HL-60 (cell line): ENCODE data around the gene PMIS2.

Experiments
- DNase-seq, 2 experiments: peaks; one replicate each; pipeline ENCODE4 v3.0.0-alpha.2; 2010 to 2020; ENCODE audit warnings: low read depth in 1 of 2, low spot score in 1 of 2
- H3K27ac ChIP-seq: fragments of 250-450 bp; sonication (Bioruptor Pico); replicated peaks from 2 replicates; pipeline ENCODE4 v1.5.1; 2020; ENCODE audit warnings: mild to moderate bottlenecking, moderate library complexity
- H3K27me3 ChIP-seq: fragments of 250-450 bp; sonication (Bioruptor Pico); 2 replicates; pipeline ENCODE4 v1.5.1; 2021; ENCODE audit warnings: mild to moderate bottlenecking, moderate library complexity; ENCODE audit not compliant: insufficient read depth, poor library complexity, severe bottlenecking
- H3K4me3 ChIP-seq: replicated peaks from 2 replicates; pipeline ENCODE4 v1.5.1; 2011; ENCODE audit warnings: mild to moderate bottlenecking, control low read depth, low read length; ENCODE audit not compliant: insufficient read depth
- CTCF ChIP-seq: IDR thresholded peaks from one replicate; pipeline ENCODE4 v1.5.1; 2011; ENCODE audit warnings: low read length, control low read depth, inconsistent platforms; ENCODE audit not compliant: insufficient read depth
- GABPA ChIP-seq: IDR thresholded peaks from 2 replicates; pipeline ENCODE4 v1.6.1; 2012; ENCODE audit warnings: low read depth
- POLR2AphosphoS5 ChIP-seq: IDR thresholded peaks from 2 replicates; pipeline ENCODE4 v1.6.1; 2012; ENCODE audit warnings: low read depth
- SPI1 ChIP-seq: IDR thresholded peaks from 2 replicates; pipeline ENCODE4 v1.6.1; 2012; ENCODE audit warnings: low read depth, mild to moderate bottlenecking, borderline replicate concordance
- long read RNA-seq: library from polyadenylated mRNA; unstranded; transcript quantifications from one replicate; pipeline ENCODE4 v2.0.0, GENCODE V29; 2020
- TF ChIP-seq, protein P1 (sequence below): IDR thresholded peaks from 2 replicates; pipeline ENCODE4 v1.6.1; 2012; ENCODE audit warnings: low read depth; ENCODE audit not compliant: insufficient replicate concordance

Gene PMIS2
- long read RNA-seq: 0 reads

DNA sequence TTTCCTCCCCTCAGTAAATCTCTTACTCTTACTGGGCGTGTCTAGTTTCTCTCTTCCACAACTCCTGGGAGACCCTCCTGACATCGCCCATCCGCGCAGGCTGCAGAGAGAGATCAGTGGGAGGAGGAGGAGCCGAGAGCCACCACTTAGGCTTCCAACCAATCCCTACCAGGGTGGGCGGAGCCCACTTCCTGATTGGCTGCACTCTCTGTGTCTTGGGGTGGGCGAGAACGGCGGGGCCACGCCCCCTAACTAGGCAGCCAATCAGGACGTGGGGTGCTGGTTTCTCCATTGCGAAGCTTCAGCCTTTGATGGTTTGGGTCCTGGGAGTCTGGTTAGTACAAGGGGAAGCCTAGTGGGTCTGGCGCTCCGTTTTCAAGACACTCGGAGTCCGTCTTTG is at the start of gene PMIS2:
TSS of gene PMIS2 (plus strand) at position 326 of the 400 bp plus-strand sequence. CDS start 87 bp downstream, outside the sequence.
- Histone ChIP-seq H3K4me3 (no peak within 1 kb of the TSS), H3K27me3 (no peaks in the 10 kb centered on the region), H3K27ac (no peak within 1 kb of the TSS)
- no peak for DNase-seq
- TF ChIP-seq POLR2AphosphoS5 (no peak), GABPA (no peak), CTCF (no peak)

DNA sequence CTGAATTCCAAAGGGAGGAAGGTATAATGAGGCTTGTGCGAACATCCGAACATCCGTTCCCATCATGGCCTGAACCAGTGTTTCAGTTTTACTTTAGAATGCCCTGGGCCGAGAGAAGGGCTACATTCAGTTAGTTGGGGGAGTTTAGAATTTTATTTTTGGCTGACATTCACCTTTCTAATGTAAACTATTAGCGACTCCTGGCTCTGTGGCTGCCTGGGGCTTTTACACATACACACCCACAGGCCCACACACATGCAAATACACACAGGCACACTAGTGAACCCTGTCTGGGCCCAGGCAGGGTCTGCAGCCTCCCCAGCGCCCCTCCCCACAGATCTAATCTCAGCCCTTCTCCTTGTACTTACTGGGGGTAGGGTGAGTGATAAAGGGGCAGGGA is 46.7 kb upstream of the PMIS2 start:
- Histone ChIP-seq H3K27me3 (peaks cover 2% of the 10 kb centered on the region), H3K4me3 (no peak overlapping the region), H3K27ac (no peak overlapping the region)
- TF ChIP-seq GABPA (no peak), CTCF (no peak)
- TF ChIP-seq, protein P1, sequence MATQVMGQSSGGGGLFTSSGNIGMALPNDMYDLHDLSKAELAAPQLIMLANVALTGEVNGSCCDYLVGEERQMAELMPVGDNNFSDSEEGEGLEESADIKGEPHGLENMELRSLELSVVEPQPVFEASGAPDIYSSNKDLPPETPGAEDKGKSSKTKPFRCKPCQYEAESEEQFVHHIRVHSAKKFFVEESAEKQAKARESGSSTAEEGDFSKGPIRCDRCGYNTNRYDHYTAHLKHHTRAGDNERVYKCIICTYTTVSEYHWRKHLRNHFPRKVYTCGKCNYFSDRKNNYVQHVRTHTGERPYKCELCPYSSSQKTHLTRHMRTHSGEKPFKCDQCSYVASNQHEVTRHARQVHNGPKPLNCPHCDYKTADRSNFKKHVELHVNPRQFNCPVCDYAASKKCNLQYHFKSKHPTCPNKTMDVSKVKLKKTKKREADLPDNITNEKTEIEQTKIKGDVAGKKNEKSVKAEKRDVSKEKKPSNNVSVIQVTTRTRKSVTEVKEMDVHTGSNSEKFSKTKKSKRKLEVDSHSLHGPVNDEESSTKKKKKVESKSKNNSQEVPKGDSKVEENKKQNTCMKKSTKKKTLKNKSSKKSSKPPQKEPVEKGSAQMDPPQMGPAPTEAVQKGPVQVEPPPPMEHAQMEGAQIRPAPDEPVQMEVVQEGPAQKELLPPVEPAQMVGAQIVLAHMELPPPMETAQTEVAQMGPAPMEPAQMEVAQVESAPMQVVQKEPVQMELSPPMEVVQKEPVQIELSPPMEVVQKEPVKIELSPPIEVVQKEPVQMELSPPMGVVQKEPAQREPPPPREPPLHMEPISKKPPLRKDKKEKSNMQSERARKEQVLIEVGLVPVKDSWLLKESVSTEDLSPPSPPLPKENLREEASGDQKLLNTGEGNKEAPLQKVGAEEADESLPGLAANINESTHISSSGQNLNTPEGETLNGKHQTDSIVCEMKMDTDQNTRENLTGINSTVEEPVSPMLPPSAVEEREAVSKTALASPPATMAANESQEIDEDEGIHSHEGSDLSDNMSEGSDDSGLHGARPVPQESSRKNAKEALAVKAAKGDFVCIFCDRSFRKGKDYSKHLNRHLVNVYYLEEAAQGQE: no peak
- no peak for DNase-seq

GRCh38 chr19:35539850-35540249 is 46.1 kb upstream of the PMIS2 start:
- no peak for TF ChIP-seq SPI1
- TF ChIP-seq POLR2AphosphoS5: 0 out of 2 replicates have a peak, but pooled peaks have one; percentile 11
- no peak for TF ChIP-seq CTCF
- TF ChIP-seq, protein P1: no peak
- no peak for TF ChIP-seq GABPA
- no peaks in the 10 kb centered on the region for H3K27me3 ChIP-seq
- H3K4me3 ChIP-seq: no peak overlapping the region
- H3K27ac ChIP-seq: no peak overlapping the region
- DNase-seq: no peak

DNA sequence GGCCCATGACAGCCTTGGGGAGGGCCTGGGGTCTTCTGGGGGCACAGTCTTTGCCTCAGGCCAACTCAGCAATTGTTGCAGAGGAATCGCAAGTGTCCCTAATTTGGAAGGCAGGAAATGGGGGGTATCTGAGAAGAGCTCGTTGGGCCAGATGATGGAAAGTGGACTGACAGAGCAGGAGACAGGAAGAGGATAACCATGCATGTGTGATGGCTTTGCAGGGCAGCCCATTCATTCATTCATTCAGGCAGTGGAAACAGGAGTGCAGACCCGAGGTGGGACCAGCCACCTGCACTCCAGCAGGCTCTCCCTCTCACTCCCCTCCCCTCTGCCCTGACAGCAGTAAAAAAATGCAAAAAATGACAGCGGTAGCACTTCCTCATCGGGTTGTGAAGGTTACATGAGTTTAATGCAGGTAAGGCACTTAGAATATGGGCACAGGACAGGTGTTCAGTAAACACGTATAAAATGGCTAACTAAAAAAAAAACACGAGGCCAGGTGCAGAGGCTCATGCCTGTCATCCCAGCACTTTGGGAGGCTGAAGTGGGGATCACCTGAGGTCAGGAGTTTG is 45.5 kb upstream of the PMIS2 start:
- Histone ChIP-seq H3K27ac (no peak overlapping the region), H3K27me3 (no peaks in the 10 kb centered on the region), H3K4me3 (no peak overlapping the region)
- DNase-seq: no peak
- TF ChIP-seq CTCF (no peak), SPI1 (no peak), POLR2AphosphoS5 (no peak), GABPA (no peak)
- TF ChIP-seq, protein P1: no peak
